ENCODE data around the gene POLR3A.

The POLR3A gene

DNA sequence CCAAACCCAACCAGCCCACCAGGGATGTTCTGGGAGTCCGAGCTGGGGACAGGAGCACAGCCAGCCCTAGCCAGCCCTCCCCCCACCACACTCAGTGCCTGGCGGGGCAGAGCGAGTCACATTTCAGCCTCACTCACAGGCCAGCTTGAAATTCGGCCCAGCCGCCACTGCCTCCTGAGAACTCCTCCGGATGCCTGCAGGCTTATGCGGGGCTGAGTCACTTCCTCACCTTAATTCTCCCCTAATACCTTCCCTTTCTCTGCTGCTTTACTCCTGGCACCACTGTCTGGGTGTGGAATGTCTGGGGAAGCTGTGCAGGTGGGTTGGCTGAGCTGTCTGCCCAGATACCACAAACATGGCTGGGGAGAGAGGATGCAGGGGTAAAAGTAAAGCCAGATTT, 80.1 kb downstream of the POLR3A start:
- DNase-seq: peak; percentile 97
- Histone ChIP-seq H3K23ac (ENCODE audit: low read length) (no peak overlapping the region), H4K8ac (ENCODE audit: low read depth, low read length) (no peak overlapping the region), H3K9me3 (ENCODE audit: insufficient read depth, low read depth, low read length) (peaks cover 3% of the 10 kb centered on the region), H3K27me3 (ENCODE audit: insufficient read depth, low read length) (no peaks in the 10 kb centered on the region), H3K18ac (ENCODE audit: low read length) (no peak overlapping the region), H3K4me1 (ENCODE audit: control insufficient read depth in 1 of 2, insufficient read depth in 2 of 2, low read length in 2 of 2) (peaks cover 9 to 13% of the 10 kb centered on the region in 2 experiments), H3K36me3 (ENCODE audit: control insufficient read depth in 1 of 2, insufficient read depth in 2 of 2, low read length in 2 of 2) (no peaks in the 10 kb centered on the region), H3K4me2 (ENCODE audit: low read length) (peak overlapping the region; percentile 23), H2BK120ac (ENCODE audit: insufficient read depth, low read length, poor library complexity) (no peak overlapping the region), H3K9ac (ENCODE audit: low read length) (no peak overlapping the region), H2AFZ (ENCODE audit: insufficient read depth, low read length, poor library complexity) (no peak overlapping the region), H2BK5ac (ENCODE audit: low read depth, low read length, poor library complexity) (no peak overlapping the region), H3K14ac (ENCODE audit: low read length) (no peak overlapping the region), H3K27ac (ENCODE audit: low read depth, low read length) (peak overlapping the region; percentile 82), H2AK5ac (ENCODE audit: low read length) (no peak overlapping the region), H3K79me1 (ENCODE audit: low read length) (peaks cover 4% of the 10 kb centered on the region), H2BK12ac (ENCODE audit: low read length) (peak overlapping the region; percentile 51), H3K4me3 (ENCODE audit: low read depth, low read length) (no peak overlapping the region), H4K91ac (ENCODE audit: low read depth, low read length) (peak overlapping the region; percentile 59), H3K79me2 (ENCODE audit: control insufficient read depth, insufficient read depth, low read length, poor library complexity) (no peaks in the 10 kb centered on the region), H4K12ac (ENCODE audit: low read depth, low read length) (no peak overlapping the region), H3K4ac (ENCODE audit: low read depth, low read length) (no peak overlapping the region)
- WGBS (ENCODE audit: extremely low coverage, insufficient coverage, insufficient read length): no CpG with 5 or more reads among the region's 7 CpGs

DNA sequence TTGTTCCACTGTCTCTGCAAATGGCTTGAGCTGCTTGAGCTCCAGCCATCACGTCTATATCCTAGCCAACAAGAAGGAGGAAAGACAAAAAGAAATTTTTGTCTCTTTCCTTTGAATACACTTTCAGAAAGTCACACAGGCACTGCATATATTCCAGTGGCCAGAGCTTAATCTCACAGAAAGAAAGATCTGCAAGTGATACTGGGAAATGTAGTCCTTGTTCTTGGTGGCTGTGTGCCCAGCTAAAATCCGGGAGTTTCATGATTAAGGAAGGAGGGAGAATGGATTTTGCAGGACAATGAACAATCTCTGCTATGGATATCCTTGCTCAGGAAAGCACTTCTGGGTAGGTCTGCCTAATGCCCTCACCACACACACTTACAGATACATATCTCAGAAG, 83.2 kb downstream of the POLR3A start:
- Histone ChIP-seq H2BK12ac (ENCODE audit: low read length) (no peak overlapping the region), H2BK5ac (ENCODE audit: low read depth, low read length, poor library complexity) (no peak overlapping the region), H3K9ac (ENCODE audit: low read length) (no peak overlapping the region), H3K4ac (ENCODE audit: low read depth, low read length) (no peak overlapping the region), H2AFZ (ENCODE audit: insufficient read depth, low read length, poor library complexity) (no peak overlapping the region), H2AK5ac (ENCODE audit: low read length) (no peak overlapping the region), H2BK120ac (ENCODE audit: insufficient read depth, low read length, poor library complexity) (no peak overlapping the region), H3K27me3 (ENCODE audit: insufficient read depth, low read length) (no peaks in the 10 kb centered on the region), H3K23ac (ENCODE audit: low read length) (no peak overlapping the region), H4K8ac (ENCODE audit: low read depth, low read length) (no peak overlapping the region), H3K18ac (ENCODE audit: low read length) (no peak overlapping the region), H3K4me1 (ENCODE audit: control insufficient read depth in 1 of 2, insufficient read depth in 2 of 2, low read length in 2 of 2) (peaks cover 11 to 20% of the 10 kb centered on the region in 2 experiments), H3K4me3 (ENCODE audit: low read depth, low read length) (no peak overlapping the region), H3K79me1 (ENCODE audit: low read length) (peaks cover 8% of the 10 kb centered on the region), H3K36me3 (ENCODE audit: control insufficient read depth in 1 of 2, insufficient read depth in 2 of 2, low read length in 2 of 2) (no peaks in the 10 kb centered on the region), H3K79me2 (ENCODE audit: control insufficient read depth, insufficient read depth, low read length, poor library complexity) (no peaks in the 10 kb centered on the region), H4K91ac (ENCODE audit: low read depth, low read length) (no peak overlapping the region), H4K12ac (ENCODE audit: low read depth, low read length) (no peak overlapping the region), H3K27ac (ENCODE audit: low read depth, low read length) (no peak overlapping the region), H3K4me2 (ENCODE audit: low read length) (no peak overlapping the region), H3K14ac (ENCODE audit: low read length) (no peak overlapping the region), H3K9me3 (ENCODE audit: insufficient read depth, low read depth, low read length) (no peaks in the 10 kb centered on the region)
- no peak for DNase-seq
- no CpG with 5 or more reads among the region's 2 CpGs for WGBS (ENCODE audit: extremely low coverage, insufficient coverage, insufficient read length)

DNA sequence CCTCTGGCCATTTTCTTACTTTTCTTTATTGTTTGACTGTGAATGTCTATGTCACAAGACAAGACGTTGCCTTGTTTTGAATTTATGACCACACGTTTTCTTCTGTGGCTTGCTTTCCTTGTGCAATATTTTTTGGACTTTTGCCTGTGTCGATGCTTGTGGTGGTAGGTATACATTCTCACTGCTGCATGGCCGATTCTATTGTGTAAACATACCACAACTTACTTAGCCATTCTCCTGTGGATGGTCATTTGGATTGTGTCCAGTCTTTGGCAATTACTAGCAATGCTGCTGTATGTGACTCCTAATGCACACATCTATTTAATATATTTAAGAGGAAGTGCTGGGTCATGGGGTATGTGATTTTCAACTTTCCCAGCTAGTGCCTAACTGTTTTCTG, 84.8 kb downstream of the POLR3A start:
- H2AK5ac ChIP-seq (ENCODE audit: low read length): no peak overlapping the region
- H3K79me2 ChIP-seq (ENCODE audit: control insufficient read depth, insufficient read depth, low read length, poor library complexity): no peaks in the 10 kb centered on the region
- H3K4me2 ChIP-seq (ENCODE audit: low read length): no peak overlapping the region
- H2BK5ac ChIP-seq (ENCODE audit: low read depth, low read length, poor library complexity): no peak overlapping the region
- no peak overlapping the region for H3K4ac ChIP-seq (ENCODE audit: low read depth, low read length)
- no peaks in the 10 kb centered on the region for H3K27me3 ChIP-seq (ENCODE audit: insufficient read depth, low read length)
- H3K18ac ChIP-seq (ENCODE audit: low read length): no peak overlapping the region
- no CpG with 5 or more reads among the region's 4 CpGs for WGBS (ENCODE audit: extremely low coverage, insufficient coverage, insufficient read length)
- H3K36me3 ChIP-seq (ENCODE audit: control insufficient read depth in 1 of 2, insufficient read depth in 2 of 2, low read length in 2 of 2): no peaks in the 10 kb centered on the region
- no peak for DNase-seq
- no peak overlapping the region for H3K23ac ChIP-seq (ENCODE audit: low read length)
- H3K9ac ChIP-seq (ENCODE audit: low read length): no peak overlapping the region
- H4K12ac ChIP-seq (ENCODE audit: low read depth, low read length): no peak overlapping the region
- H3K79me1 ChIP-seq (ENCODE audit: low read length): peaks cover 10% of the 10 kb centered on the region
- no peak overlapping the region for H4K8ac ChIP-seq (ENCODE audit: low read depth, low read length)
- no peak overlapping the region for H3K27ac ChIP-seq (ENCODE audit: low read depth, low read length)
- no peak overlapping the region for H3K4me3 ChIP-seq (ENCODE audit: low read depth, low read length)
- no peak overlapping the region for H2BK120ac ChIP-seq (ENCODE audit: insufficient read depth, low read length, poor library complexity)
- H3K4me1 ChIP-seq (ENCODE audit: control insufficient read depth in 1 of 2, insufficient read depth in 2 of 2, low read length in 2 of 2): peaks cover 15 to 19% of the 10 kb centered on the region in 2 experiments
- no peak overlapping the region for H4K91ac ChIP-seq (ENCODE audit: low read depth, low read length)
- no peak overlapping the region for H3K14ac ChIP-seq (ENCODE audit: low read length)
- H2AFZ ChIP-seq (ENCODE audit: insufficient read depth, low read length, poor library complexity): no peak overlapping the region
- H2BK12ac ChIP-seq (ENCODE audit: low read length): no peak overlapping the region
- no peaks in the 10 kb centered on the region for H3K9me3 ChIP-seq (ENCODE audit: insufficient read depth, low read depth, low read length)

DNA sequence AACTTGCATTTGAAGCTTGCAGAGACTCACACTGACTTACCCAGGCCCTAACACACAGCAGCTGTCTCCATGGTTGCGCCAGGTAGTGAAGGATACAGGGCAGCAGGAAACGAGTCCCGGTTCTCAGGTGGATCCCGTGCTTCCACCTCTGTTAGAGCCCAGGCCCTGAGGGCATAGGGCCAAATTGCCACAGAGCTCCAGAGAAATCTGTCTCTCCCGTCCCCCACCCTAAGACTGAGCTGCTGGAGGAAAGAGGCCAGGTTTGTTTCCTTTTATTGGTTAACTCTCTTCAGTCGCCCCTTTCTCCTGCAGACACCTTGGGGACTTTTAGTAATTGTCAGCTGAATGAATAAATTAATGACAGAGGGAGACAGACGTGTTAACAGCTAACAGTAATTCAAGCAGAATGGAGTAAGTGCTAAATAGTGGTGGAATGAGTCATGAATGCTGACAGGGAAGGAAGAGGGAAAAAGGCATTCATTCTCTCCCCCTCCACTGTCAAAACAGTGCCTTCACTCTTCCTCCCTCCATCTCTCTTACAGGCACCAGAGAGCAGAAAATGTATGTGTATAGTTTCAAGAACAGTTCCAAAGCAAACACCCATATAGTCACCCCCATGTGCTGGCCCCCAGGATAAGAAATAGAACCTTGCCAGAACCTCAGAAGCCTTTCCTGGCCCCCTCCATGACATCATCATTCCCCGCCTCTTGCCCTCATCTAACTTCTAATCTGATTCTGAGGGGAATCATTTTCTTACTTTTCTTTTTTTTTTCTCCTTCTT, 86.0 kb downstream of the POLR3A start:
- Histone ChIP-seq H3K79me1 (ENCODE audit: low read length) (peaks cover 9% of the 10 kb centered on the region), H3K18ac (ENCODE audit: low read length) (no peak overlapping the region), H2AFZ (ENCODE audit: insufficient read depth, low read length, poor library complexity) (no peak overlapping the region), H3K14ac (ENCODE audit: low read length) (no peak overlapping the region), H2BK5ac (ENCODE audit: low read depth, low read length, poor library complexity) (peak overlapping the region; percentile 28), H3K36me3 (ENCODE audit: control insufficient read depth in 1 of 2, insufficient read depth in 2 of 2, low read length in 2 of 2) (no peaks in the 10 kb centered on the region), H3K27me3 (ENCODE audit: insufficient read depth, low read length) (no peaks in the 10 kb centered on the region), H3K4ac (ENCODE audit: low read depth, low read length) (no peak overlapping the region), H3K9ac (ENCODE audit: low read length) (no peak overlapping the region), H2BK12ac (ENCODE audit: low read length) (no peak overlapping the region), H4K91ac (ENCODE audit: low read depth, low read length) (no peak overlapping the region), H3K4me1 (ENCODE audit: control insufficient read depth in 1 of 2, insufficient read depth in 2 of 2, low read length in 2 of 2) (peaks cover 8 to 9% of the 10 kb centered on the region in 2 experiments), H3K9me3 (ENCODE audit: insufficient read depth, low read depth, low read length) (no peaks in the 10 kb centered on the region), H3K4me3 (ENCODE audit: low read depth, low read length) (no peak overlapping the region), H4K8ac (ENCODE audit: low read depth, low read length) (no peak overlapping the region), H4K12ac (ENCODE audit: low read depth, low read length) (no peak overlapping the region), H2BK120ac (ENCODE audit: insufficient read depth, low read length, poor library complexity) (no peak overlapping the region), H3K23ac (ENCODE audit: low read length) (no peak overlapping the region), H3K4me2 (ENCODE audit: low read length) (peak overlapping the region; percentile 44), H2AK5ac (ENCODE audit: low read length) (no peak overlapping the region), H3K27ac (ENCODE audit: low read depth, low read length) (peak overlapping the region; percentile 84), H3K79me2 (ENCODE audit: control insufficient read depth, insufficient read depth, low read length, poor library complexity) (no peaks in the 10 kb centered on the region)
- peak; percentile 93 to 97 for DNase-seq
- no CpG with 5 or more reads among the region's 8 CpGs for WGBS (ENCODE audit: extremely low coverage, insufficient coverage, insufficient read length)

Data from trophoblast cell (in vitro differentiated cells and primary cell).